PFSK-1 (cell line): ENCODE measurements around the gene LRRC15.

Experiments
- FOXP2 ChIP-seq: optimal IDR thresholded peaks from 2 replicates; pipeline ENCODE3; 2011; ENCODE audit warnings: borderline replicate concordance, control low read depth, inconsistent platforms; ENCODE audit not compliant: insufficient read depth; ENCODE audit errors: extremely low read length, extremely low read depth
- POLR2AphosphoS5 ChIP-seq: IDR thresholded peaks from 2 replicates; pipeline ENCODE4 v1.6.1; 2012; ENCODE audit warnings: low read depth, mild to moderate bottlenecking, control low read depth, low read length, moderate library complexity
- SIN3A ChIP-seq: IDR thresholded peaks from 2 replicates; pipeline ENCODE4 v1.6.1; 2012; ENCODE audit warnings: mild to moderate bottlenecking, low read length, moderate library complexity, borderline replicate concordance; ENCODE audit not compliant: insufficient read depth
- TAF1 ChIP-seq: IDR thresholded peaks from 2 replicates; pipeline ENCODE4 v1.6.1; 2012; ENCODE audit warnings: low read length, control low read depth, borderline replicate concordance; ENCODE audit not compliant: insufficient read depth

- TF ChIP-seq TAF1, result no peak
- TF ChIP-seq POLR2AphosphoS5, result no peak
- TF ChIP-seq SIN3A, result no peak
- no peak for TF ChIP-seq FOXP2
These were observed 15.2 kb downstream of the LRRC15 start for GRCh38 chr3:194354315-194354714.
